ENCODE measurements around the gene GET3.

The GET3 gene

DNA sequence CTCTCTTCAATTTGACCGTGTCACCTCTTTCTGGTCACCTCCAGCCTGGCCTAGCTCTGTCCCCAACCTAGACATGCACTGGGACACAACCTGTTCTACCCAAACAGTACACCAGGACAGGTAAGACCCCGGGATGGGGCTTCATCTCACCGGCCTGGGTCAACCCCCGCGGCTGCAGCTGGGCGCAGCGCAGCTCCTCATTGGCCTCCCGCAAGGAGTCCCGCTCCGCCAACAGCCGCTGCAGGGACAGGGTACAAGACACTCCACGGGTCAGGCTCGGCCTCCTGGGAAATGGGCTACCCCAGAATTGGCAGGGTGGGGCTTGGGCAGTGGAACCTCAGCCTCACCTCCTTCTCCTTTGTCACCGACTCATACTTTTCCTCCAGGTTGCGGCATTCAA, 30.4 kb downstream of the GET3 start:
- Histone ChIP-seq H3K36me3 (ENCODE audit: control insufficient read depth, low read length) (no peaks in the 10 kb centered on the region), H3K4me2 (ENCODE audit: low read length) (no peak overlapping the region), H3K27ac (ENCODE audit: low read depth, low read length) (no peak overlapping the region), H3F3A (ENCODE audit: control insufficient read depth, insufficient read depth) (no peaks in the 10 kb centered on the region), H3K4me1 (ENCODE audit: control insufficient read depth, low read length) (peaks cover 3% of the 10 kb centered on the region; the same call in 1 of the 2 replicates), H4K20me1 (ENCODE audit: control insufficient read depth, insufficient read depth, low read depth, low read length) (no peaks in the 10 kb centered on the region), H3K4me3 (ENCODE audit: low read length) (no peak overlapping the region), H3K9me2 (replicated peaks; ENCODE audit: control insufficient read depth, low read length) (no peaks in the 10 kb centered on the region), H3K27me3 (ENCODE audit: control insufficient read depth, low read length) (no peaks in the 10 kb centered on the region), H3K79me2 (ENCODE audit: control insufficient read depth, low read length) (no peaks in the 10 kb centered on the region), H3K9me3 (ENCODE audit: control insufficient read depth, insufficient read depth, low read length) (no peaks in the 10 kb centered on the region)
- TF ChIP-seq EZH2phosphoT487 (IDR thresholded peaks at IDR 0.05; ENCODE audit: borderline replicate concordance, low read length), result no peak
- TF ChIP-seq, protein P1, sequence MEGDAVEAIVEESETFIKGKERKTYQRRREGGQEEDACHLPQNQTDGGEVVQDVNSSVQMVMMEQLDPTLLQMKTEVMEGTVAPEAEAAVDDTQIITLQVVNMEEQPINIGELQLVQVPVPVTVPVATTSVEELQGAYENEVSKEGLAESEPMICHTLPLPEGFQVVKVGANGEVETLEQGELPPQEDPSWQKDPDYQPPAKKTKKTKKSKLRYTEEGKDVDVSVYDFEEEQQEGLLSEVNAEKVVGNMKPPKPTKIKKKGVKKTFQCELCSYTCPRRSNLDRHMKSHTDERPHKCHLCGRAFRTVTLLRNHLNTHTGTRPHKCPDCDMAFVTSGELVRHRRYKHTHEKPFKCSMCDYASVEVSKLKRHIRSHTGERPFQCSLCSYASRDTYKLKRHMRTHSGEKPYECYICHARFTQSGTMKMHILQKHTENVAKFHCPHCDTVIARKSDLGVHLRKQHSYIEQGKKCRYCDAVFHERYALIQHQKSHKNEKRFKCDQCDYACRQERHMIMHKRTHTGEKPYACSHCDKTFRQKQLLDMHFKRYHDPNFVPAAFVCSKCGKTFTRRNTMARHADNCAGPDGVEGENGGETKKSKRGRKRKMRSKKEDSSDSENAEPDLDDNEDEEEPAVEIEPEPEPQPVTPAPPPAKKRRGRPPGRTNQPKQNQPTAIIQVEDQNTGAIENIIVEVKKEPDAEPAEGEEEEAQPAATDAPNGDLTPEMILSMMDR (IDR thresholded peaks at IDR 0.05; ENCODE audit: low read depth, low read length, poor library complexity, severe bottlenecking), result no peak

- H3K4me3 ChIP-seq (ENCODE audit: low read length), result no peak overlapping the region
- TF ChIP-seq EZH2phosphoT487 (IDR thresholded peaks at IDR 0.05; ENCODE audit: borderline replicate concordance, low read length), result no peak
- TF ChIP-seq, protein P1 (IDR thresholded peaks at IDR 0.05; ENCODE audit: low read depth, low read length, poor library complexity, severe bottlenecking), result no peak
- H3K79me2 ChIP-seq (ENCODE audit: control insufficient read depth, low read length), result no peaks in the 10 kb centered on the region
- H4K20me1 ChIP-seq (ENCODE audit: control insufficient read depth, insufficient read depth, low read depth, low read length), result no peaks in the 10 kb centered on the region
- H3K27me3 ChIP-seq (ENCODE audit: control insufficient read depth, low read length), result no peaks in the 10 kb centered on the region
- no peaks in the 10 kb centered on the region for H3K9me3 ChIP-seq (ENCODE audit: control insufficient read depth, insufficient read depth, low read length)
- H3K4me2 ChIP-seq (ENCODE audit: low read length), result no peak overlapping the region
- peaks cover 6% of the 10 kb centered on the region for H3K4me1 ChIP-seq (ENCODE audit: control insufficient read depth, low read length)
- H3K27ac ChIP-seq (ENCODE audit: low read depth, low read length), result no peak overlapping the region
- no peaks in the 10 kb centered on the region for H3K9me2 ChIP-seq (replicated peaks; ENCODE audit: control insufficient read depth, low read length)
- peaks cover 7% of the 10 kb centered on the region; the same call in 1 of the 2 replicates for H3F3A ChIP-seq (ENCODE audit: control insufficient read depth, insufficient read depth)
- peaks cover 3% of the 10 kb centered on the region; the same call in 1 of the 2 replicates for H3K36me3 ChIP-seq (ENCODE audit: control insufficient read depth, low read length)
Observed at GRCh38 chr19:12769689-12770088, 32.4 kb downstream of the GET3 start.

GRCh38 chr19:12770922-12771321, 33.6 kb downstream of the GET3 start:
- Histone ChIP-seq H3K4me2 (ENCODE audit: low read length) (no peak overlapping the region), H4K20me1 (ENCODE audit: control insufficient read depth, insufficient read depth, low read depth, low read length) (no peaks in the 10 kb centered on the region), H3F3A (ENCODE audit: control insufficient read depth, insufficient read depth) (peaks cover 7% of the 10 kb centered on the region; the same call in 1 of the 2 replicates), H3K4me1 (ENCODE audit: control insufficient read depth, low read length) (peaks cover 11% of the 10 kb centered on the region), H3K9me3 (ENCODE audit: control insufficient read depth, insufficient read depth, low read length) (no peaks in the 10 kb centered on the region), H3K27ac (ENCODE audit: low read depth, low read length) (no peak overlapping the region), H3K9me2 (replicated peaks; ENCODE audit: control insufficient read depth, low read length) (no peaks in the 10 kb centered on the region), H3K27me3 (ENCODE audit: control insufficient read depth, low read length) (no peaks in the 10 kb centered on the region), H3K4me3 (ENCODE audit: low read length) (no peak overlapping the region), H3K36me3 (ENCODE audit: control insufficient read depth, low read length) (peaks cover 3% of the 10 kb centered on the region; the same call in 1 of the 2 replicates), H3K79me2 (ENCODE audit: control insufficient read depth, low read length) (no peaks in the 10 kb centered on the region)
- TF ChIP-seq, protein P1 (IDR thresholded peaks at IDR 0.05; ENCODE audit: low read depth, low read length, poor library complexity, severe bottlenecking), result no peak
- no peak for TF ChIP-seq EZH2phosphoT487 (IDR thresholded peaks at IDR 0.05; ENCODE audit: borderline replicate concordance, low read length)

Measured in DOHH2 (cell line).